Uterus (tissue), 4 donors: ENCODE results near the gene MUC13. TPM values are rescaled to one million over a fixed set of nuclear protein-coding genes. Genes with fewer than 3 reads are reported as not detected.

Source experiments
- DNase-seq, 2 donors: peaks; one replicate each; pipeline ENCODE4 v3.0.0-alpha.2; 2019 to 2020
- H3K27ac ChIP-seq, 2 donors: fragments of 200-600 bp; sonication (generic); 1 replicate in 1 of 2; 2 replicates in 1 of 2; pipeline ENCODE4 v1.5.1; 2016 to 2018
- H3K27me3 ChIP-seq, 2 donors: fragments of 200-600 bp; sonication (generic); one replicate each; pipeline ENCODE4 v1.5.1; 2018 to 2019; ENCODE audit warnings: control low read depth in 1 of 2
- H3K36me3 ChIP-seq, 2 donors: fragments of 200-600 bp; sonication (generic); one replicate each; pipeline ENCODE4 v1.5.1; 2019; ENCODE audit warnings: control low read depth in 1 of 2
- H3K4me1 ChIP-seq, 2 donors: fragments of 200-600 bp; sonication (generic); one replicate each; pipeline ENCODE4 v1.5.1; 2018 to 2019; ENCODE audit warnings: control low read depth in 1 of 2
- H3K4me3 ChIP-seq, 2 donors: fragments of 200-600 bp; sonication (generic); 1 replicate in 1 of 2; 2 replicates in 1 of 2; pipeline ENCODE4 v1.5.1; 2018 to 2019; ENCODE audit warnings: mild to moderate bottlenecking in 1 of 2
- H3K9me3 ChIP-seq, 2 donors: fragments of 200-600 bp; sonication (generic); one replicate each; pipeline ENCODE4 v1.5.1; 2019; ENCODE audit warnings: control low read depth in 1 of 2
- POLR2A ChIP-seq, 2 donors: fragments of 450-650 bp; IDR thresholded peaks; one replicate each; pipeline ENCODE4 v1.6.1; 2016; ENCODE audit warnings: antibody characterized with exemption in 2 of 2, mild to moderate bottlenecking in 1 of 2, moderate library complexity in 1 of 2
- intact Hi-C: fragments of 100-400 bp; cut with DNase I; formaldehyde crosslinking; loops from one replicate; pipeline ENCODE4 v1.15.1; 2023; ENCODE audit warnings: low total_unique reads
- total RNA-seq, 4 donors: library from RNA; depleted of rRNA in 3 of 4; stranded (reverse); fragments of >200 nt in 3 of 4; gene quantifications; one replicate each; pipeline versions ENCODE4 v1.1.0 to v1.2.4, GENCODE V29; 2014 to 2023
- TF ChIP-seq, protein P1 (sequence below), 4 experiments: fragments of 200-600 bp in 2 of 4; fragments of 450-650 bp in 2 of 4; sonication (generic) in 2 of 4; IDR thresholded peaks; one replicate each; pipeline ENCODE4 v1.5.1; 2016 to 2019; ENCODE audit warnings: antibody characterized with exemption in 4 of 4, mild to moderate bottlenecking in 2 of 4, moderate library complexity in 1 of 4
- donor health status: DM: yes; HTN: yes; CAD: no.

Gene MUC13
- total RNA-seq, 4 donors from 2014 or later, result 0.51 TPM; not detected in 3

DNA sequence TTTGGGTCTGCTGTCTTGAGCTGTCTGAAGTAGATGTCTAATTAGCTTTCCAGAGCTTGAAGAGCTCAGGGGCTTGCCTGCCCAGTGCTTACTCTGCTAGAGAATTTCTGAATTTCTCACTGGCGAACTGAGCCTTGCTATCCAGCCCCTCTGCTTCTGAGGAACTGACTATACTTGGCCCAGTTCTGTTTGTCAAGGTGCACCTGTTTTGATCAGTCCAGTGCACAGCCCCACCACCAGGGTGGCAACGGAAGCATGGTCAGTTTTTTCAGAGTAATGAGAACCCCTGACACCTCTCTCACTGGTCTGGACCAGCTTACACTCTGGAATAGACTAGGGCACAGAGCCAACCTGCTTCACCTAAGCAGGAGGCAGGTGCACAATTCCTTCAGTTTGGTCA, 72.5 kb downstream of the MUC13 start:
- TF ChIP-seq, protein P1, sequence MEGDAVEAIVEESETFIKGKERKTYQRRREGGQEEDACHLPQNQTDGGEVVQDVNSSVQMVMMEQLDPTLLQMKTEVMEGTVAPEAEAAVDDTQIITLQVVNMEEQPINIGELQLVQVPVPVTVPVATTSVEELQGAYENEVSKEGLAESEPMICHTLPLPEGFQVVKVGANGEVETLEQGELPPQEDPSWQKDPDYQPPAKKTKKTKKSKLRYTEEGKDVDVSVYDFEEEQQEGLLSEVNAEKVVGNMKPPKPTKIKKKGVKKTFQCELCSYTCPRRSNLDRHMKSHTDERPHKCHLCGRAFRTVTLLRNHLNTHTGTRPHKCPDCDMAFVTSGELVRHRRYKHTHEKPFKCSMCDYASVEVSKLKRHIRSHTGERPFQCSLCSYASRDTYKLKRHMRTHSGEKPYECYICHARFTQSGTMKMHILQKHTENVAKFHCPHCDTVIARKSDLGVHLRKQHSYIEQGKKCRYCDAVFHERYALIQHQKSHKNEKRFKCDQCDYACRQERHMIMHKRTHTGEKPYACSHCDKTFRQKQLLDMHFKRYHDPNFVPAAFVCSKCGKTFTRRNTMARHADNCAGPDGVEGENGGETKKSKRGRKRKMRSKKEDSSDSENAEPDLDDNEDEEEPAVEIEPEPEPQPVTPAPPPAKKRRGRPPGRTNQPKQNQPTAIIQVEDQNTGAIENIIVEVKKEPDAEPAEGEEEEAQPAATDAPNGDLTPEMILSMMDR (IDR thresholded peaks at IDR 0.05), result no peak
- no peak for TF ChIP-seq POLR2A (IDR thresholded peaks at IDR 0.05)
- no peaks in the 10 kb centered on the region for H3K9me3 ChIP-seq
- no peaks in the 10 kb centered on the region for H3K4me1 ChIP-seq
- no peak overlapping the region for H3K4me3 ChIP-seq
- no peak for DNase-seq
- peak overlapping the region; percentile 67 to 81 for H3K27ac ChIP-seq
- H3K27me3 ChIP-seq, result no peaks in the 10 kb centered on the region
- intact Hi-C loops, result no loop called here
- no peaks in the 10 kb centered on the region for H3K36me3 ChIP-seq

DNA sequence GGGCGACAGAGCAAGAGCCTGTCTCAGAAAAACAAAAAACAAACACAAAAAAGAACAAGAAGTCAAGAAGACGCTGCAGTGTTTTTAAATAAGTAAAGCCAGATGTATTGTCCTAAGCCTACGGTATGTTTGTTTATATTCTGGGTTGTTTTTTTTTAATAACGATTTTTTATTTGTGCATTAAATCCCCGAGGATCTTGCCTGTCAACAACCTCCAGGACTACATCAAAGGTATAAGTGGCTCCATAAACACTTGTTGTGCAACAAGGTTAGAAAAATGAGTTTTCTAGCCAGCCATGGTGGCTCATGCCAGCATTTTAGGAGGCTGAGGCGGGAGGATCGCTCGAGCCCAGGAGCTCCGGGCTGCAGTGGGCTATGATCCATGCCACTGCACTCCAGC, 73.5 kb downstream of the MUC13 start:
- no peaks in the 10 kb centered on the region for H3K4me1 ChIP-seq
- intact Hi-C loops, result no loop called here

DNA sequence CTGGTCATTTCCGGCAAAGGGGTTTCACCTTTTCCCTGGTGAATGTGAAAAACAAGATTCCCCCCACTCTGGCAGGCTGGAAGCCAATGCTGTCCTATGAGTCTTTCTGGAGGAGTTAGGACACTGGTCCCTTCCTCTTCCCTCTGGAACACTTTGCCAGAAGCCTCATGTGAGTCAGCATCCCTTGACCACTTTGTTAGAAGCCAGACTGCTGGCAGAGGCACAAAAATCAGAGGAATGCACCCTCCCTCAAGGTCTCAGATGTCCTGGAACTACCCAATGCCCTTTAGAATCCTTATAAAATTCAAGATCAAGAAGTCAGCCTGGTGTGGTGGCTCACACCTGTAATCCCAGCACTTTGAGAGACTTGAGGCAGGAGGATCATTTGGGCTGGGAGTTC, 74.0 kb downstream of the MUC13 start:
- Histone ChIP-seq H3K27me3 (no peaks in the 10 kb centered on the region), H3K36me3 (no peaks in the 10 kb centered on the region), H3K4me3 (no peak overlapping the region), H3K4me1 (no peaks in the 10 kb centered on the region), H3K27ac (peak overlapping the region; percentile 67 to 81), H3K9me3 (no peaks in the 10 kb centered on the region)
- no peak for TF ChIP-seq POLR2A (IDR thresholded peaks at IDR 0.05)
- TF ChIP-seq, protein P1 (IDR thresholded peaks at IDR 0.05), result no peak
- intact Hi-C loops, result no loop called here
- peak; percentile 74 to 88 for DNase-seq

More for the DNA sequence above, 73.5 kb downstream of the MUC13 start:
- TF ChIP-seq, protein P1 (IDR thresholded peaks at IDR 0.05), result no peak
- TF ChIP-seq POLR2A (IDR thresholded peaks at IDR 0.05), result no peak
- Histone ChIP-seq H3K4me3 (no peak overlapping the region), H3K36me3 (no peaks in the 10 kb centered on the region), H3K27me3 (no peaks in the 10 kb centered on the region), H3K9me3 (no peaks in the 10 kb centered on the region), H3K27ac (peak overlapping the region; percentile 67 to 81)
- no peak for DNase-seq

DNA sequence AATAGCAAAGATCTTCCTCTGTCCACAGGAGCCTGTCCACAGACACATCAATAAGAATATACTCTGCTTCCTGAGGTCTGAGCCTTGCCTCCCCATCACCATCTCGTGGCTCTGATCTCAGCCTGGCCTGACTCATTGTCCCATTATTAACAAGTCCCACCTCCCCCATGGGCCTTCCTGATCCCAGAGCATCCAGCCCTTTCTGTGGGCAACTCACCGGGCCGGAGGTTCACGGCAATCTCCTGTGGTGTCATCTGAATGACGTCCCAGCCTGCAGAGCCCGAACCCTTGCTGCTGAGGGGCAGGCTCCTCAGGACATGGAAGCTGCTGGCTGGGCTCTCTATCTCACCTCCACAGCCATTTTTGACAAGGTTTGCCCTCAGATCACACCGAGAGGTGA, 75.5 kb downstream of the MUC13 start:
- TF ChIP-seq, protein P1 (IDR thresholded peaks at IDR 0.05), result no peak
- no peak for TF ChIP-seq POLR2A (IDR thresholded peaks at IDR 0.05)
- H3K4me1 ChIP-seq, result no peaks in the 10 kb centered on the region
- peak; percentile 40 to 48 for DNase-seq
- H3K9me3 ChIP-seq, result no peaks in the 10 kb centered on the region
- no peaks in the 10 kb centered on the region for H3K27me3 ChIP-seq
- peak overlapping the region; percentile 67 to 81 for H3K27ac ChIP-seq
- intact Hi-C loops, result no loop called here
- H3K36me3 ChIP-seq, result no peaks in the 10 kb centered on the region
- no peak overlapping the region for H3K4me3 ChIP-seq

DNA sequence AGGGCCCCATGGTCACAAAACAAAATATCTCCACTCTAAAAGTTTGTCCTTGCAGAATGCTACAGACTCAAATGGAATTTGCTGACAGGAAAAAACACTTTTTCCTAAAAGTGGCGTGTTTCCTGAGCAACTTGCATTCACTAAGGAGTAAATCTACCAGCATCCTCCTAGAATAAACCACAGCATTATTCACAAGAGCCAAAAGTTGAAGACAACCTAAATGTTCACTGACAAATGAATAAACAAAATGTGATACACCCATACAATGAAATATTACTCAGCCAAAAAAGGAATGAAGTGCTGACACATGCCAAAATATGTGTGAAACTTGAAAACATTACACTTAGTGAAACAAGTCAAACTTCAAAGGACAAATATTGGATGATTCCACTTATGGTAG, 76.3 kb downstream of the MUC13 start:
- H3K4me1 ChIP-seq, result no peaks in the 10 kb centered on the region
- H3K4me3 ChIP-seq, result no peak overlapping the region
- peak overlapping the region; percentile 67 to 81 for H3K27ac ChIP-seq
- no peaks in the 10 kb centered on the region for H3K27me3 ChIP-seq
- H3K36me3 ChIP-seq, result no peaks in the 10 kb centered on the region
- intact Hi-C loops, result no loop called here
- no peak for DNase-seq
- TF ChIP-seq, protein P1 (IDR thresholded peaks at IDR 0.05), result no peak
- no peak for TF ChIP-seq POLR2A (IDR thresholded peaks at IDR 0.05)
- no peaks in the 10 kb centered on the region for H3K9me3 ChIP-seq
